Stomach (tissue), 4 donors: ENCODE data around the gene UGT1A8.

Source experiments
- EP300 ChIP-seq: sonication (generic); formaldehyde crosslinking; IDR thresholded peaks from one replicate; pipeline ENCODE4 v1.6.1; 2017; ENCODE audit warnings: antibody characterized with exemption
- POLR2A ChIP-seq, 4 donors: fragments of 450-650 bp; IDR thresholded peaks; one replicate each; pipeline ENCODE4 v1.6.1; 2016; ENCODE audit warnings: antibody characterized with exemption in 4 of 4, control low read depth in 2 of 4, mild to moderate bottlenecking in 1 of 4, moderate library complexity in 1 of 4
- TF ChIP-seq, protein P1 (sequence below), 7 experiments: fragments of 450-650 bp in 4 of 7; fragments of 200-600 bp in 3 of 7; sonication (generic) in 3 of 7; IDR thresholded peaks; one replicate each; pipeline ENCODE4 v1.5.1; 2016 to 2019; ENCODE audit warnings: antibody characterized with exemption in 7 of 7, control low read depth in 2 of 7, mild to moderate bottlenecking in 1 of 7

DNA sequence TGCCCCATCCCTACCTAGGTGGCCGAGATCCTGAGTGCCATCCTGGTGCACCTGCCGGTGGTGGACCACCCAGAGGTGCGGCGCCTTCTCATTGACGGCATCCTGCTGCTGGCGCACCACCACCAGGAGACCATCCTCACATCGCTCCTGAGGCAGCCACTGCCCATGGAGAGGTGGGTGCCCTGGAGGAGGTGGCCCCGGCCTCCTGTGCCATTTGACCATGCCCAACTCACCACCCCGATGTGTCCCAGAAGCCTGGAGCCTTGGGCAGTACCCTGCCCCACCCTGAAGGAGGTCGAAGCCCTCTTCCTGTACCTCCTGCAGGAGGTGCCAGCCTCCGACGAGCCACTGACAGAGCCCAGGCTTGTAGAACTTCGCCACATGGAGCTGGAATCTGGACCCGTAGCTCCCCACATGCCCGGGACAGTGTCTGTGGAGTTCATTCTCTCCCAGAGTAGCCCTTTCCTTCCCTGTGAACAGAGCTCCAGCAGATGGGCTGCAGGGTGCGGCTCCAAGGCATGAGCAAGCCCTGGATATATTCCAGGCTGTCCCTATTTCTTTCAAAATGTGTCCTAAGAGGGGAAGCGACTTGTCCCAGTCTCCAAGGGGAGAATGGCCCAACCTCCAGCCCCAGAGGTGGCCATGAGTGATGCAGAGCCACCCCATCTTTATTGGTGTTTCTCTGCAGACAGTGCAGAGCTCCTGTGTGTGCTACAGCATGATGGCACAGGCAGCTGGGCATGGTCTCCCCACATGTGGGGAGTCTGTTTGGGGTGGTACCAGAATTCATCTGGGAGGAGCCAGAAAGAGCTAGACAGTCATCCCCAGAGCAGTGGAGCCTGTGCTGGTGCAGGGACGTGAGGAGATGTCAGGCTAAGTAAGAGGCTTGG, 202.7 kb downstream of the UGT1A8 start:
- TF ChIP-seq EP300 (no peak), POLR2A (IDR thresholded peaks at IDR 0.05) (no peak)
- TF ChIP-seq, protein P1, sequence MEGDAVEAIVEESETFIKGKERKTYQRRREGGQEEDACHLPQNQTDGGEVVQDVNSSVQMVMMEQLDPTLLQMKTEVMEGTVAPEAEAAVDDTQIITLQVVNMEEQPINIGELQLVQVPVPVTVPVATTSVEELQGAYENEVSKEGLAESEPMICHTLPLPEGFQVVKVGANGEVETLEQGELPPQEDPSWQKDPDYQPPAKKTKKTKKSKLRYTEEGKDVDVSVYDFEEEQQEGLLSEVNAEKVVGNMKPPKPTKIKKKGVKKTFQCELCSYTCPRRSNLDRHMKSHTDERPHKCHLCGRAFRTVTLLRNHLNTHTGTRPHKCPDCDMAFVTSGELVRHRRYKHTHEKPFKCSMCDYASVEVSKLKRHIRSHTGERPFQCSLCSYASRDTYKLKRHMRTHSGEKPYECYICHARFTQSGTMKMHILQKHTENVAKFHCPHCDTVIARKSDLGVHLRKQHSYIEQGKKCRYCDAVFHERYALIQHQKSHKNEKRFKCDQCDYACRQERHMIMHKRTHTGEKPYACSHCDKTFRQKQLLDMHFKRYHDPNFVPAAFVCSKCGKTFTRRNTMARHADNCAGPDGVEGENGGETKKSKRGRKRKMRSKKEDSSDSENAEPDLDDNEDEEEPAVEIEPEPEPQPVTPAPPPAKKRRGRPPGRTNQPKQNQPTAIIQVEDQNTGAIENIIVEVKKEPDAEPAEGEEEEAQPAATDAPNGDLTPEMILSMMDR (IDR thresholded peaks at IDR 0.05) = no peak
